BJ (cell line): ENCODE results near the gene SCFD1. TPM values are rescaled to one million over a fixed set of nuclear protein-coding genes. Genes with fewer than 3 reads are reported as not detected.

Source experiments
- CTCF ChIA-PET: fragments of 350-600 bp; formaldehyde crosslinking; extraction: SDS; loops from one replicate; lab custom pipeline; 2021; ENCODE audit warnings: antibody characterized with exemption, inconsistent platforms; lab: Yijun Ruan, JAX
- POLR2A ChIA-PET: fragments of 300-600 bp; sonication (Branson Sonifier 250); formaldehyde crosslinking; extraction: SDS; loops from one replicate; lab custom pipeline; 2021; ENCODE audit warnings: antibody characterized with exemption; lab: Charles Lee
- DNase-seq: peaks from one replicate; pipeline ENCODE4 v3.0.0-alpha.2; 2011; ENCODE audit warnings: low read depth
- H3K27me3 ChIP-seq: 2 replicates; pipeline ENCODE4 v1.6.0; 2011; ENCODE audit warnings: low read length; ENCODE audit not compliant: control insufficient read depth, insufficient read depth
- H3K36me3 ChIP-seq: 2 replicates; pipeline ENCODE4 v1.5.1; 2011; ENCODE audit warnings: low read length; ENCODE audit not compliant: control insufficient read depth, insufficient read depth
- H3K4me3 ChIP-seq: 2 replicates; pipeline ENCODE4 v1.5.1; 2011; ENCODE audit warnings: low read depth, mild to moderate bottlenecking, control low read depth, low read length
- polyA plus RNA-seq: library from polyadenylated mRNA; depleted of rRNA; stranded (reverse); fragments of >200 nt; gene quantifications from 2 replicates; pipeline ENCODE4 v1.2.3, GENCODE V29; 2011
- TF ChIP-seq, protein P1 (sequence below): IDR thresholded peaks from 2 replicates; pipeline ENCODE4 v1.5.1; 2011; ENCODE audit warnings: low read depth, mild to moderate bottlenecking, control low read depth, inconsistent platforms, low read length, moderate library complexity; ENCODE audit not compliant: insufficient read depth

SCFD1 gene
- polyA plus RNA-seq, 1 experiment = 61.0 TPM

DNA sequence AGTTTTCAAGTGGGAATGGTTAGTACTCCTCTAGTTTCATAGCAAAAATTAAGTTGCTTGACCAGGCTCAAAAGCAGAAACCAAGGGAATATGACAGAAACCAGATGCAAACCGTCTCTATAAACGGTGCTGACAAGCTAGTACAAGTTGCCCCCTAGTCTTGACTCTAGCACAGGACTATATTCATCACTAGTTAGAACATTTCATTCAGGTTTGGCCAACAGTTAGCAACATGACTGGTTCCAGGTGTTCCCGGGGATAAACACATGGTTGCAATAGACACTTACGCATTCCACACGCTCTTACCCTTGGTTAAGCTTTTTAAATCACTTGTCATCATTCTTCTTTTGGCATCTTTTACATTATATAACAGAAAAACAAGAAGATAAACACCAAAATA, 103.6 kb downstream of the SCFD1 start:
- Histone ChIP-seq H3K4me3 (no peak overlapping the region), H3K36me3 (peaks cover 1% of the 10 kb centered on the region), H3K27me3 (no peaks in the 10 kb centered on the region)
- TF ChIP-seq, protein P1, sequence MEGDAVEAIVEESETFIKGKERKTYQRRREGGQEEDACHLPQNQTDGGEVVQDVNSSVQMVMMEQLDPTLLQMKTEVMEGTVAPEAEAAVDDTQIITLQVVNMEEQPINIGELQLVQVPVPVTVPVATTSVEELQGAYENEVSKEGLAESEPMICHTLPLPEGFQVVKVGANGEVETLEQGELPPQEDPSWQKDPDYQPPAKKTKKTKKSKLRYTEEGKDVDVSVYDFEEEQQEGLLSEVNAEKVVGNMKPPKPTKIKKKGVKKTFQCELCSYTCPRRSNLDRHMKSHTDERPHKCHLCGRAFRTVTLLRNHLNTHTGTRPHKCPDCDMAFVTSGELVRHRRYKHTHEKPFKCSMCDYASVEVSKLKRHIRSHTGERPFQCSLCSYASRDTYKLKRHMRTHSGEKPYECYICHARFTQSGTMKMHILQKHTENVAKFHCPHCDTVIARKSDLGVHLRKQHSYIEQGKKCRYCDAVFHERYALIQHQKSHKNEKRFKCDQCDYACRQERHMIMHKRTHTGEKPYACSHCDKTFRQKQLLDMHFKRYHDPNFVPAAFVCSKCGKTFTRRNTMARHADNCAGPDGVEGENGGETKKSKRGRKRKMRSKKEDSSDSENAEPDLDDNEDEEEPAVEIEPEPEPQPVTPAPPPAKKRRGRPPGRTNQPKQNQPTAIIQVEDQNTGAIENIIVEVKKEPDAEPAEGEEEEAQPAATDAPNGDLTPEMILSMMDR = no peak
- ChIA-PET POLR2A (interaction anchor here (0.6 kb wide), 1 partner anchor 9 kb away, joined by 3 read pairs; no protein-coding TSS in a partner anchor), CTCF (no interaction called here)
- DNase-seq = no peak

DNA sequence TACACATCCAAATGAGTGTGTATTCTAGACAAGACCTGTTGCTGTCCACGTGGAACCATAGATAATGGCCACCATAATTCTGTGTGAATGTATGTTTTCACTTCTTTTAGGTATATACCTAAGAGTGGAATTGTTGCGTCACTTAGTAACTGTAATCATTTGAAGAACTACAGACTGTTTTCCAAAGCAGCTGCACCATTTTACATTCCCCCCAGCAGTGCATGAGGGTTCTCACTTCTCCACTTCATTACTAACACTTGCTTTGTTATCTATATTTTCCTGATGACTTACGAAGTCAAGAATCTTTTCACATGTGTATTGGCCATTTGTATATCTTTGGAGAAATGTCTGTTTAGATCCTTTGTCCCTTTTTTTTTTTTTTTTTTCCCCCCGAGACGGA, 106.4 kb downstream of the SCFD1 start:
- POLR2A ChIA-PET = no interaction called here
- CTCF ChIA-PET = no interaction called here
- H3K4me3 ChIP-seq = no peak overlapping the region
- no peaks in the 10 kb centered on the region for H3K27me3 ChIP-seq
- peaks cover 1% of the 10 kb centered on the region for H3K36me3 ChIP-seq
- TF ChIP-seq, protein P1 = no peak
- DNase-seq = no peak

DNA sequence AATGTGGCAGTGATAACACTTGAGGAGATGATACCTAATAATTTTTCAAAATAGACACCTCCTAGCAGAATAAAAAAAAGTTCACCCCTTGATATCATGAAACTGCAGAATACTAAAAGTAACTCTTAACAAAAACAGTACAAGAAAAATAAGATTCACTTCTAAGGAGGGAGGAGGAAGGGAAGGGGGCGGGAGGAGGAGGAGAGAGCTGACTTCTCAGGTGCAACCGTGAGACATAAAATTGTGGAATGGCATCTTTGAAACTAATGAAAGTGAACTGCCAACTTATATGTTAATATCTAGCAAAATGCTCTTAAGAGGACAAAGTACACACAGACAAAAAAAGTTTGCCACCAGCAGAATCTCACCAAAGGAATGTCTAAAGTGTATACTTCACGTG, 115.8 kb downstream of the SCFD1 start:
- H3K27me3 ChIP-seq = no peaks in the 10 kb centered on the region
- CTCF ChIA-PET = no interaction called here
- no peak overlapping the region for H3K4me3 ChIP-seq
- H3K36me3 ChIP-seq = no peaks in the 10 kb centered on the region; the same call in 1 of the 2 replicates
- POLR2A ChIA-PET = no interaction called here
- TF ChIP-seq, protein P1 = no peak
- no peak for DNase-seq

DNA sequence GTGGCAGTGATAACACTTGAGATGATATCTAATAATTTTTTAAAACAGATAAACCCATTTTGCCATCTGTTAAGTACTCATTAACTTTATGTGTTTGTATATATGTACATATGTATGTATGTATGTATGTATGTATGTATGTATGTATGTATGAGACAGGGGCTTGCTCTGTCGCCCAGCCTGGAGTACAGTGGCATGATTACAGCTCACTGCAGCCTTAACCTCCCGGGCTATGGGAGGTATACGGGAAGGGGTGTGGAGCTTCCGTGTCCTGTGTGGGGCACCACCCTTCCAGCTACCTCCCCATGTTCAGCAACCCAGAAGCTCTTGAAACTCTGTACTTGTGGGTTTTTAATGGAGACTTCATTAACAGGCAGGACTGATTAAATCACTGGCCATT, 116.9 kb downstream of the SCFD1 start:
- TF ChIP-seq, protein P1 = no peak
- ChIA-PET POLR2A (no interaction called here), CTCF (no interaction called here)
- Histone ChIP-seq H3K36me3 (no peaks in the 10 kb centered on the region; the same call in 1 of the 2 replicates), H3K4me3 (no peak overlapping the region), H3K27me3 (no peaks in the 10 kb centered on the region)
- no peak for DNase-seq

DNA sequence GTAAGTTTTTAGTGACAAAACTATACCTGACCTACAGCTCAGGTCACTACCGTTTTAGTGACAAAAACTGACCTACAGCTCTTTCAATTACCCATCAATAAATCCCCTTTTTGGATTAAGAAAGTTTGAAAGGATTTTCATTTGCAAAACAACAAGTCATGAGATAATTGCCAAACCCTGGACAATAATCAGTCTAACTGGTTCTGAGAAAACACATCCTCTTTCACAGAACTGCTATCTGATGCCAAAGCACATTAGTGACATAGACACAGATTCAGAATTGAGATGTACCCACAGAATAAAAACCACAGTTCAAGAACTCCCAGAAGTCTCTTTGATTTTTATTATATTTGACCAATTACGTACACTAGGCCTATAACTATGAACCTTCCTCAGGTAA, 126.2 kb downstream of the SCFD1 start:
- Histone ChIP-seq H3K4me3 (no peak overlapping the region), H3K36me3 (no peaks in the 10 kb centered on the region), H3K27me3 (no peaks in the 10 kb centered on the region; the same call in 1 of the 2 replicates)
- DNase-seq = no peak
- TF ChIP-seq, protein P1 = no peak
- CTCF ChIA-PET = interaction anchor here (1.9 kb wide), 1 partner anchor 8 kb away, joined by 5 read pairs; no protein-coding TSS in a partner anchor
- POLR2A ChIA-PET = no interaction called here
